ENCODE data around the gene RALGPS1. TPM values are rescaled to one million over a fixed set of nuclear protein-coding genes. Genes with fewer than 3 reads are reported as not detected.

RALGPS1 gene
- total RNA-seq, 2 experiments from 2014 or later = 2.1 to 2.4 TPM

- intact Hi-C loops (cut with micrococcal nuclease) = loop anchor here (10.0 kb wide), 1 partner anchor 112 kb away; the partner anchor contains the start of gene ZBTB43
- H3K9me3 Mint-ChIP-seq = peaks cover 3% of the 10 kb centered on the region
- H3K4me3 Mint-ChIP-seq = no peak overlapping the region
- CTCF ChIA-PET = no interaction called here
- DNase-seq = no peak
- H3K36me3 Mint-ChIP-seq (ENCODE audit: low read depth) = no peaks in the 10 kb centered on the region
- peaks cover 8% of the 10 kb centered on the region for H3K4me1 Mint-ChIP-seq (ENCODE audit: low read depth)
- H3K27ac Mint-ChIP-seq = no peak overlapping the region
- H3K27me3 Mint-ChIP-seq (ENCODE audit: low read depth) = peaks cover 2% of the 10 kb centered on the region
These were observed 2.3 kb downstream of the RALGPS1 start for GRCh38 chr9:126916909-126917308.

DNA sequence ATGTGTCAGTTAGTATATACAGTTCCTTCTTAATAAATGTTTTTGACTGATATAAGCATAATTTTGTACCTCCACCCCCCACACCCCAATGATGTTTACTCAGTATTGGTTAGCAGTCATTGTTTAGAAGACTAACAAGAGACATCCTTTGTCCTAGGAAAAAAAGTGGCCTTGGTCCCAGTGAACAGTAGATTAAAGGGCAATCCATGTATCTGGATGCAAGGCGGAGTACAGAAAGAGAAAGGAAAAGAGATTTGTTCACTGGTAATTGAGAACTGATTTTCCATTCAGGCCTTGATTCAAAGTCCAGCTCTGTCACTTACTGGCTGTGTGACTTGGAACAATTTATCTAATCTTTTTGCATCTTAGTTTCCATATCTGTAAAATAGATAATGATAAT is 4.6 kb downstream of the RALGPS1 start:
- H3K9me3 Mint-ChIP-seq = no peaks in the 10 kb centered on the region
- H3K27me3 Mint-ChIP-seq (ENCODE audit: low read depth) = no peaks in the 10 kb centered on the region
- CTCF ChIA-PET = interaction anchor here (0.7 kb wide), 1 partner anchor 218 kb away, joined by 4 read pairs; no protein-coding TSS in a partner anchor
- H3K4me3 Mint-ChIP-seq = no peak overlapping the region
- intact Hi-C loops (cut with micrococcal nuclease) = loop anchor here (10.0 kb wide), 1 partner anchor 114 kb away; the partner anchor contains the start of gene ZBTB43
- peaks cover 8% of the 10 kb centered on the region for H3K4me1 Mint-ChIP-seq (ENCODE audit: low read depth)
- no peak for DNase-seq
- no peak overlapping the region for H3K27ac Mint-ChIP-seq
- H3K36me3 Mint-ChIP-seq (ENCODE audit: low read depth) = no peaks in the 10 kb centered on the region

GRCh38 chr9:126925876-126926275 is 11.3 kb downstream of the RALGPS1 start:
- H3K27ac Mint-ChIP-seq = no peak overlapping the region
- no peaks in the 10 kb centered on the region for H3K4me1 Mint-ChIP-seq (ENCODE audit: low read depth)
- no peaks in the 10 kb centered on the region for H3K27me3 Mint-ChIP-seq (ENCODE audit: low read depth)
- intact Hi-C loops (cut with micrococcal nuclease) = no loop called here
- H3K9me3 Mint-ChIP-seq = no peaks in the 10 kb centered on the region
- no peak overlapping the region for H3K4me3 Mint-ChIP-seq
- no peak for DNase-seq
- no peaks in the 10 kb centered on the region for H3K36me3 Mint-ChIP-seq (ENCODE audit: low read depth)
- CTCF ChIA-PET = interaction anchor here (0.6 to 0.8 kb wide), 2 partner anchors 14 to 272 kb away, joined by 3 read pairs; no protein-coding TSS in a partner anchor

DNA sequence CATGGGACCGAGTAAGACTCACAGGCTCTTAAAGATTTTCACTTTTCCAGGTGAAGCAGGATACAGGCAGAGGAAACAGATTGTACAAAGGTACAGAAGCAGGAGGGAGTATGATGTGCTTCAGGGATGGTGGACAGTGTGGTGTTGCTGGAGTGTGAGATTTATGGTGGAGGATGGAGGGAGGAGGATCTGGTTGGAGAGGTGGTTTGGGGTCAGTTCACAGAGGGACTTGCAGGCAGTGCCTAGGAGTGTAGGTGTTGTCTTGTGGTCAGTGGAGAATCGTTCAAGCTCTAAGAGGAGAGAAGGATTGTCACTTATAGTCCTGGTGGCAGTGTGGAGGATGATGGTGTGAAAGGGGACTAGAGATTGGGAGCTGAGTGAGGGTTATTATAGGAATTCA is 11.8 kb downstream of the RALGPS1 start:
- Mint-ChIP-seq H3K36me3 (ENCODE audit: low read depth) (no peaks in the 10 kb centered on the region), H3K4me3 (no peak overlapping the region), H3K27me3 (ENCODE audit: low read depth) (no peaks in the 10 kb centered on the region), H3K4me1 (ENCODE audit: low read depth) (no peaks in the 10 kb centered on the region), H3K27ac (no peak overlapping the region), H3K9me3 (no peaks in the 10 kb centered on the region)
- DNase-seq = no peak
- intact Hi-C loops (cut with micrococcal nuclease) = no loop called here
- CTCF ChIA-PET = interaction anchor here (0.8 kb wide), 1 partner anchor 271 kb away, joined by 3 read pairs; no protein-coding TSS in a partner anchor

- H3K9me3 Mint-ChIP-seq = no peaks in the 10 kb centered on the region
- DNase-seq = no peak
- CTCF ChIA-PET = no interaction called here
- no peaks in the 10 kb centered on the region for H3K27me3 Mint-ChIP-seq (ENCODE audit: low read depth)
- no peak overlapping the region for H3K4me3 Mint-ChIP-seq
- no peak overlapping the region for H3K27ac Mint-ChIP-seq
- intact Hi-C loops (cut with micrococcal nuclease) = no loop called here
- H3K36me3 Mint-ChIP-seq (ENCODE audit: low read depth) = no peaks in the 10 kb centered on the region
- H3K4me1 Mint-ChIP-seq (ENCODE audit: low read depth) = no peaks in the 10 kb centered on the region
These were observed 12.8 kb downstream of the RALGPS1 start for GRCh38 chr9:126927419-126927818.

DNA sequence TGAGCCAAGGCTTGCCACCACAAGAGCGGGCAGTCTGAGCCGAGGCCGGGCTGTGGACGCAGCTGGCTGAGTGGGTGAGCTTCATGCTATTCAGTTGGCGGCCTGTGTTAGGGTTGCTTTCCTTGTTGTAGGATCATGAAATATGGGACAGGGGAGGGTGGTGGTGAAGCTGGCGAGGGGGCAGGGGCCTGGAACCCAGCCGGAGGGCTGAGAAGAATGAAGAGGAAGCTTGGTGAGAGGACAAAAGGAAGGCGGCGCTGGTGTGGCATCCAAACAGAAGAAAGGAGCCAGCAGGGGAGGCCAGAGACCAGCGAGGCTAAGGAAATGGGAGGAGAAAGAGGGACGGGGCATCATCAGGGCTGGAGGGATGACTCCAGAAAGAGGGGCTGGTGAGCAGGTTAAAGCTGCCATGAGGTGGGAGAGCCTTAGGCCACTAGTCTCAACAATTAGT is 18.3 kb downstream of the RALGPS1 start:
- H3K36me3 Mint-ChIP-seq (ENCODE audit: low read depth) = no peaks in the 10 kb centered on the region
- H3K4me3 Mint-ChIP-seq = no peak overlapping the region
- CTCF ChIA-PET = no interaction called here
- DNase-seq = no peak
- no peak overlapping the region for H3K27ac Mint-ChIP-seq
- H3K4me1 Mint-ChIP-seq (ENCODE audit: low read depth) = no peaks in the 10 kb centered on the region
- intact Hi-C loops (cut with micrococcal nuclease) = no loop called here
- H3K27me3 Mint-ChIP-seq (ENCODE audit: low read depth) = no peaks in the 10 kb centered on the region
- no peaks in the 10 kb centered on the region for H3K9me3 Mint-ChIP-seq

DNA sequence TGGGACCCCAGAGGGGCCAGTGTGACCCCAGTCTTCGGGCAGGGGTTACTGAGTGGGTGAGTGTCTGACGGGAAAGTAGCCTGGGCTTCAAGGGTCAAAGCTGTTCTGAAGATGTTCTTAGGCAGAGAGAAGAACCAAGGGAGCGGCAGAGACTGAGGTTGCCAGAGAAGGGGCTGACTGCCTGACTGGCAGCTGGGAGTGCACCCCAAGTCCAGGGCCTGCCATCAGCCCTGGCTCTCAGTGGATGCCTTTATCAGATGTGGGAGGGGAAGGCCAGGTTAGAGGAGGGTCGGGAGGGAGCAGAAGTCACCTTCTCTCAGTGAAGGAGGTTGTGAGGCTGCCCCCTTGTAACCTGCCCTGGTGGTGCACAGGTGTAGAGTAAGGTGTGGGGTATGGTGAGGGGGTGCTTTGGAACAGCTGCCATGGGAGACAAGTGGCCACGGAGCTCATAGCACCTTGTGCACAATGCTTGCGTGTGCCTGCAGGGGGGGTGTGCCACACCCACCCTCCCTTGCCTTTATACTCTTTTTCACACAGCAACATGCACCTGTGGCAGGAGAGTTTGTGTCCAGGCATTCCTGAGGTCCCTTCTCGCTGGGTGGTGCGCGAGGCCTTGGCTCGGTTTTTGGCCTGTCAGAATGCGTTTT is 18.9 kb downstream of the RALGPS1 start:
- intact Hi-C loops (cut with micrococcal nuclease) = no loop called here
- DNase-seq = no peak
- CTCF ChIA-PET = no interaction called here
- Mint-ChIP-seq H3K36me3 (ENCODE audit: low read depth) (no peaks in the 10 kb centered on the region), H3K9me3 (no peaks in the 10 kb centered on the region), H3K4me3 (no peak overlapping the region), H3K4me1 (ENCODE audit: low read depth) (no peaks in the 10 kb centered on the region), H3K27me3 (ENCODE audit: low read depth) (no peaks in the 10 kb centered on the region), H3K27ac (no peak overlapping the region)

DNA sequence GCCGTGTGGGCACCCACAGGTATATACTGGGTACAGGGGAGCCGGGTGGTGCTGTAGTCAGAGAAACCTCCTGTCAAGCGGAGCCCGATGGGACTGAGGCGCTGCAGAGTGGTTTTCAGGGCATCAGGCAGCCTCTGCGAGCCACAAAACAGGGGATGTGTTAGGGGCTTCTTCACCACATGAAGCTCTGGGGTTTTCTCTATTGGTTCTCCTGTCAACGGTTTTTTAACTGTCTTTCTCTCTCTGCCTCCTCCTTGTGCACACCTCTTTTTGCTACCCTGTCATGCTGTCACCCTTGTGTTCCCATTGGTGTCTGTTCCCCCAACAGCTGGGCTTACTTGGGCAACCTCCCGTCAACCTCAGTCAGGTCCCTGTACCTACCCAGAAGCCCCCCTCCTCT is 19.9 kb downstream of the RALGPS1 start:
- no peaks in the 10 kb centered on the region for H3K27me3 Mint-ChIP-seq (ENCODE audit: low read depth)
- H3K36me3 Mint-ChIP-seq (ENCODE audit: low read depth) = no peaks in the 10 kb centered on the region
- H3K27ac Mint-ChIP-seq = no peak overlapping the region
- no peaks in the 10 kb centered on the region for H3K9me3 Mint-ChIP-seq
- no peak overlapping the region for H3K4me3 Mint-ChIP-seq
- H3K4me1 Mint-ChIP-seq (ENCODE audit: low read depth) = no peaks in the 10 kb centered on the region
- DNase-seq = no peak
- intact Hi-C loops (cut with micrococcal nuclease) = no loop called here
- CTCF ChIA-PET = interaction anchor here (1.6 kb wide), 1 partner anchor 265 kb away, joined by 9 read pairs; no protein-coding TSS in a partner anchor

DNA sequence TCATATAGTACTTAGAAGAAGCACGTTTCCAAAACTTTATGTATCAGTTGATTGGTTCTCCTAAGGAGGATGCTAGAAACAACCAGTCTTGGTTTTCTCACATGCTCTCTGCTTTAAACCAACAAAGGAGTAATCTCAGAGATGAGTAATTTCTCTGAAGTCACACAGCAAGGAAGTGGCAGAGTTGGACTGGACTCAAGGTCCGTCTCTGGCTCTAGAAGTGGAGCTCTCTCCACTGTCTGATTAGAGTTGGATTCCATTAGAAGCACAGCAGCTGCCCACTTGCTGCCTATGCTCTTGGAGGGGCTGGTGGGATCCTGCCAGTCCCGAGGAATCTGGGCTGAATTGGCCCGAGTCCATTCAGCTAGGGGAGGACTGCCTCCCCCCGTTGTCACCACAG is 21.0 kb downstream of the RALGPS1 start:
- CTCF ChIA-PET = interaction anchor here (0.7 to 1.6 kb wide), 2 partner anchors 55 to 263 kb away, joined by 3 to 9 read pairs; no protein-coding TSS in a partner anchor
- no peaks in the 10 kb centered on the region for H3K36me3 Mint-ChIP-seq (ENCODE audit: low read depth)
- DNase-seq = no peak
- no peak overlapping the region for H3K27ac Mint-ChIP-seq
- H3K4me3 Mint-ChIP-seq = no peak overlapping the region
- H3K9me3 Mint-ChIP-seq = no peaks in the 10 kb centered on the region
- H3K27me3 Mint-ChIP-seq (ENCODE audit: low read depth) = no peaks in the 10 kb centered on the region
- peaks cover 2% of the 10 kb centered on the region for H3K4me1 Mint-ChIP-seq (ENCODE audit: low read depth)
- intact Hi-C loops (cut with micrococcal nuclease) = no loop called here

- Mint-ChIP-seq H3K9me3 (no peaks in the 10 kb centered on the region), H3K27me3 (ENCODE audit: low read depth) (peaks cover 11% of the 10 kb centered on the region), H3K4me1 (ENCODE audit: low read depth) (peaks cover 4% of the 10 kb centered on the region), H3K27ac (no peak overlapping the region), H3K4me3 (no peak overlapping the region), H3K36me3 (ENCODE audit: low read depth) (no peaks in the 10 kb centered on the region)
- CTCF ChIA-PET = interaction anchor here (0.6 to 1.1 kb wide), 4 partner anchors 208 to 479 kb away, joined by 3 to 4 read pairs (median 3); no protein-coding TSS in a partner anchor
- no peak for DNase-seq
- intact Hi-C loops (cut with micrococcal nuclease) = no loop called here
These were observed 22.9 kb downstream of the RALGPS1 start for GRCh38 chr9:126937444-126937843.

DNA sequence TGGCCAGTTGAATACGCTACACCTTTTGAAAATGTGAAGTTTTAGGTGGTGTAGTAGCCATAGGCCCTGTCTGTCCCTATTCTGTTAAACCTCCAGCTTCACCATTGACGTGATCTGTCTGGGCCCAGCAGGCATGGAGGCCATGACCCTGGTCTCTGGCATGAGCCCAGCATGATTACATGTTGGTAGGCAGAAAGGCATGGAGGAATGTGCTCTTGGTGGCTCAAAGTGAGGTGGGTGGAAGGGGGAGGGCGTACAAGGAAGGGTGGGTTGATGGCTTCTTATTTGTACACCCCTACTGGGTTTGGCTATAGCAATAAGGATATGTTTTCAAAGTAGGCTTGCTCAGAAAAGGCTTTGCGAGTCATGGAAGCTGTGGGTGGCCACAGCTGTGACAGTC is 23.7 kb downstream of the RALGPS1 start:
- Mint-ChIP-seq H3K9me3 (no peaks in the 10 kb centered on the region), H3K36me3 (ENCODE audit: low read depth) (no peaks in the 10 kb centered on the region), H3K4me3 (no peak overlapping the region), H3K27ac (no peak overlapping the region), H3K27me3 (ENCODE audit: low read depth) (peaks cover 13% of the 10 kb centered on the region), H3K4me1 (ENCODE audit: low read depth) (peaks cover 4% of the 10 kb centered on the region)
- intact Hi-C loops (cut with micrococcal nuclease) = no loop called here
- DNase-seq = no peak
- CTCF ChIA-PET = interaction anchor here (0.7 to 1.1 kb wide), 2 partner anchors 207 to 262 kb away, joined by 3 to 4 read pairs; no protein-coding TSS in a partner anchor

DNA sequence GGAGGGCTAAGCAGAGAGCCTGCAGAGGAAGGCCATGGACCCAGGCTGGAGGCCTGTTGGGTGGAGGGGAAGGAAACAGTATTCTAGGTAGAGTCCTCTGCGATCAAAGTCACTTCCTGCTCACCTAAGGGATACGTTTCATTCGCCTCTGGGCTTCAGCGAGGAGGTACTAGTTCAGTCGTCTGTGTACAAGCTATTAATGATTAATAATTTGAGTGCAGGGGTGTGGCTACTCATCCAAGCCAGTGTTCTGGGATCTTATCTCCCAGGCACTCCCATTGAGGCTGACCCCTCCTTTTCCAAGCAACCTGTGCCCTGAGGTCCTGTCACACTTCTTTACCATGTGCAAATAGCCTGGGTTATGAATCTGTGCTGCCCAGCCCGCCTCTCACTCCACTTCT is 25.2 kb downstream of the RALGPS1 start:
- no peak overlapping the region for H3K4me3 Mint-ChIP-seq
- CTCF ChIA-PET = interaction anchor here (0.7 to 3.8 kb wide), 9 partner anchors 14 to 275 kb away, joined by 3 to 36 read pairs (median 3); partner anchors contain the start of gene ANGPTL2
- H3K4me1 Mint-ChIP-seq (ENCODE audit: low read depth) = peaks cover 4% of the 10 kb centered on the region
- H3K27me3 Mint-ChIP-seq (ENCODE audit: low read depth) = peaks cover 22% of the 10 kb centered on the region
- no peaks in the 10 kb centered on the region for H3K9me3 Mint-ChIP-seq
- no peak overlapping the region for H3K27ac Mint-ChIP-seq
- intact Hi-C loops (cut with micrococcal nuclease) = loop anchor here (1.0 to 2.0 kb wide), 3 partner anchors 45 to 259 kb away; no protein-coding TSS in a partner anchor
- DNase-seq = no peak
- no peaks in the 10 kb centered on the region for H3K36me3 Mint-ChIP-seq (ENCODE audit: low read depth)

GRCh38 chr9:126942399-126942798 is 27.8 kb downstream of the RALGPS1 start:
- H3K36me3 Mint-ChIP-seq (ENCODE audit: low read depth) = no peaks in the 10 kb centered on the region
- no peak overlapping the region for H3K27ac Mint-ChIP-seq
- H3K9me3 Mint-ChIP-seq = no peaks in the 10 kb centered on the region
- no peak for DNase-seq
- peaks cover 4% of the 10 kb centered on the region for H3K4me1 Mint-ChIP-seq (ENCODE audit: low read depth)
- intact Hi-C loops (cut with micrococcal nuclease) = no loop called here
- CTCF ChIA-PET = interaction anchor here (0.6 to 3.8 kb wide), 9 partner anchors 33 to 380 kb away, joined by 3 to 36 read pairs (median 3); no protein-coding TSS in a partner anchor
- no peak overlapping the region for H3K4me3 Mint-ChIP-seq
- H3K27me3 Mint-ChIP-seq (ENCODE audit: low read depth) = peaks cover 27% of the 10 kb centered on the region

All from activated naive CD4-positive, alpha-beta T cell treated with anti-CD3 and anti-CD28 coated beads for 36 hours (primary cell).